Karpas-422 (cell line): ENCODE measurements around the gene OR52N4. TPM values are rescaled to one million over a fixed set of nuclear protein-coding genes. Genes with fewer than 3 reads are reported as not detected.

ENCODE experiments used
- DNase-seq: peaks from one replicate; pipeline ENCODE4 v3.0.0-alpha.2; 2015
- H2AFZ ChIP-seq: fragments of 200-600 bp; sonication (generic); 2 replicates; pipeline ENCODE4 v1.6.1; 2014; ENCODE audit warnings: antibody characterized with exemption, low read length, mixed read lengths
- H3K27ac ChIP-seq: fragments of 200-600 bp; sonication (generic); 2 replicates; pipeline ENCODE4 v1.5.1; 2014; ENCODE audit warnings: mild to moderate bottlenecking, low read length, moderate library complexity
- H3K27me3 ChIP-seq: fragments of 200-600 bp; sonication (generic); 2 replicates; pipeline ENCODE4 v1.6.1; 2014; ENCODE audit warnings: low read length, mixed read lengths
- H3K36me3 ChIP-seq: fragments of 200-600 bp; sonication (generic); 2 replicates; pipeline ENCODE4 v1.6.1; 2014; ENCODE audit warnings: low read length, mixed read lengths; ENCODE audit not compliant: insufficient read depth
- H3K4me1 ChIP-seq: fragments of 200-600 bp; sonication (generic); 2 replicates; pipeline ENCODE4 v1.6.1; 2014; ENCODE audit warnings: mild to moderate bottlenecking, low read length, mixed read lengths
- H3K4me2 ChIP-seq: fragments of 200-600 bp; sonication (generic); 2 replicates; pipeline ENCODE4 v1.6.1; 2014; ENCODE audit warnings: low read length, low read depth, mild to moderate bottlenecking; ENCODE audit not compliant: poor library complexity, severe bottlenecking
- H3K4me3 ChIP-seq: fragments of 200-600 bp; sonication (generic); 2 replicates; pipeline ENCODE4 v1.5.1; 2014; ENCODE audit warnings: mild to moderate bottlenecking, antibody characterized with exemption, low read length, mixed read lengths
- H3K79me2 ChIP-seq: fragments of 200-600 bp; sonication (generic); 2 replicates; pipeline ENCODE4 v1.6.1; 2014; ENCODE audit warnings: mild to moderate bottlenecking, low read length, mixed read lengths
- H3K9ac ChIP-seq: fragments of 200-600 bp; sonication (generic); 2 replicates; pipeline ENCODE4 v1.6.0; 2014; ENCODE audit warnings: low read length
- H3K9me2 ChIP-seq: fragments of 200-600 bp; sonication (generic), shearing (Covaris generic); replicated peaks from 2 replicates; pipeline ENCODE4 v1.6.0; 2014; ENCODE audit warnings: mild to moderate bottlenecking, low read length, moderate library complexity; ENCODE audit not compliant: insufficient read depth
- H3K9me3 ChIP-seq: fragments of 300-700, 200-600 bp; sonication (generic); 2 replicates; pipeline ENCODE4 v1.6.1; 2014; ENCODE audit warnings: low read length, mixed read lengths
- H4K20me1 ChIP-seq: fragments of 200-600 bp; sonication (generic); 2 replicates; pipeline ENCODE4 v1.6.1; 2014; ENCODE audit warnings: mild to moderate bottlenecking, antibody characterized with exemption, low read length, low read depth; ENCODE audit not compliant: insufficient read depth
- total RNA-seq: library from RNA; depleted of rRNA; stranded (reverse); fragments of >200 nt; shearing (Covaris generic); gene quantifications from 2 replicates; pipeline ENCODE4 v1.2.3, GENCODE V29; 2014; ENCODE audit warnings: low replicate concordance; rRNA removed

OR52N4 gene
- total RNA-seq, 1 experiment from 2014 or later = not detected

- no peak for DNase-seq
- Histone ChIP-seq H3K4me2 (no peak within 1 kb of the TSS), H4K20me1 (no peaks in the 10 kb centered on the region), H3K36me3 (no peaks in the 10 kb centered on the region), H3K9ac (no peak within 1 kb of the TSS), H2AFZ (no peak within 1 kb of the TSS), H3K27me3 (no peaks in the 10 kb centered on the region), H3K4me1 (no peaks in the 10 kb centered on the region), H3K9me2 (no peaks in the 10 kb centered on the region), H3K4me3 (no peak within 1 kb of the TSS), H3K79me2 (no peaks in the 10 kb centered on the region), H3K27ac (no peak within 1 kb of the TSS), H3K9me3 (no peaks in the 10 kb centered on the region)
Observed at GRCh38 chr11:5783255-5783654, 29.2 kb downstream of the OR52N4 start, which contains the start of gene OR52N5. TSS of gene OR52N5 (minus strand) at chr11:5783355. CDS start at chr11:5778634, 4,721 bp downstream.

- no peaks in the 10 kb centered on the region for H3K79me2 ChIP-seq
- no peaks in the 10 kb centered on the region for H3K36me3 ChIP-seq
- H2AFZ ChIP-seq = no peak within 1 kb of the TSS
- H3K4me2 ChIP-seq = no peak within 1 kb of the TSS
- no peaks in the 10 kb centered on the region for H3K4me1 ChIP-seq
- H3K9me3 ChIP-seq = no peaks in the 10 kb centered on the region
- H3K4me3 ChIP-seq = no peak within 1 kb of the TSS
- H3K27me3 ChIP-seq = no peaks in the 10 kb centered on the region
- no peak within 1 kb of the TSS for H3K27ac ChIP-seq
- no peaks in the 10 kb centered on the region for H4K20me1 ChIP-seq
- H3K9ac ChIP-seq = no peak within 1 kb of the TSS
- DNase-seq = no peak
- no peaks in the 10 kb centered on the region for H3K9me2 ChIP-seq
Observed at GRCh38 chr11:5791165-5791564, 37.1 kb downstream of the OR52N4 start, which contains the start of gene OR52N1. TSS of gene OR52N1 (minus strand) at chr11:5791265. CDS start at chr11:5788816, 2,449 bp downstream.

- H3K9me3 ChIP-seq = no peaks in the 10 kb centered on the region
- H3K4me2 ChIP-seq = no peak overlapping the region
- H3K79me2 ChIP-seq = no peaks in the 10 kb centered on the region
- H3K27ac ChIP-seq = no peak overlapping the region
- no peak for DNase-seq
- H3K36me3 ChIP-seq = no peaks in the 10 kb centered on the region
- no peak overlapping the region for H2AFZ ChIP-seq
- H3K9ac ChIP-seq = no peak overlapping the region
- no peaks in the 10 kb centered on the region for H4K20me1 ChIP-seq
- H3K27me3 ChIP-seq = no peaks in the 10 kb centered on the region
- no peak overlapping the region for H3K4me3 ChIP-seq
- H3K4me1 ChIP-seq = no peaks in the 10 kb centered on the region
- H3K9me2 ChIP-seq = no peaks in the 10 kb centered on the region
Observed at GRCh38 chr11:5796541-5796940, 42.5 kb downstream of the OR52N4 start.

- Histone ChIP-seq H3K79me2 (no peaks in the 10 kb centered on the region), H3K4me3 (no peak overlapping the region), H3K27me3 (no peaks in the 10 kb centered on the region), H2AFZ (no peak overlapping the region), H3K9me3 (no peaks in the 10 kb centered on the region), H3K27ac (no peak overlapping the region), H3K9ac (no peak overlapping the region), H3K4me2 (no peak overlapping the region), H3K4me1 (no peaks in the 10 kb centered on the region), H4K20me1 (no peaks in the 10 kb centered on the region), H3K9me2 (no peaks in the 10 kb centered on the region), H3K36me3 (no peaks in the 10 kb centered on the region)
- no peak for DNase-seq
Observed at GRCh38 chr11:5803982-5804381, 49.9 kb downstream of the OR52N4 start.

Other genes with a start within 250 kb of the OR52N4 start
- gene UBQLN3, start 244.3 kb upstream of the OR52N4 start, total RNA-seq = 0.18 and 0.37 TPM in 2 replicates
- 0.43 TPM in 1 of 2 replicates, not detected in the other for gene UBQLNL, start 237.5 kb upstream of the OR52N4 start, total RNA-seq
- 1.2 TPM in 1 of 2 replicates, not detected in the other for gene OR52H1, start 205.7 kb upstream of the OR52N4 start, total RNA-seq
- not detected in 2 replicates for gene OR52B6, start 173.4 kb upstream of the OR52N4 start, total RNA-seq
- not detected in 2 replicates for gene TRIM6, start 157.6 kb upstream of the OR52N4 start, total RNA-seq
- gene TRIM34, start 129.2 kb upstream of the OR52N4 start, total RNA-seq = 11.4 and 19.7 TPM in 2 replicates
- 26.1 and 31.4 TPM in 2 replicates for gene TRIM5, start 69.2 kb upstream of the OR52N4 start, total RNA-seq
- gene TRIM22, start 64.5 kb upstream of the OR52N4 start, total RNA-seq = 90.0 and 112 TPM in 2 replicates
- not detected in 2 replicates for gene OR56B1, start 17.8 kb upstream of the OR52N4 start, total RNA-seq
- not detected in 2 replicates for gene OR52N5, start 29.1 kb downstream of the OR52N4 start, total RNA-seq
- not detected in 2 replicates for gene OR52N1, start 37.0 kb downstream of the OR52N4 start, total RNA-seq
- gene OR52N2, start 54.7 kb downstream of the OR52N4 start, total RNA-seq = not detected in 2 replicates
- gene OR52E6, start 87.7 kb downstream of the OR52N4 start, total RNA-seq = not detected in 2 replicates
- not detected in 2 replicates for gene OR52E8, start 103.4 kb downstream of the OR52N4 start, total RNA-seq
- gene OR52E4, start 126.4 kb downstream of the OR52N4 start, total RNA-seq = not detected in 2 replicates
- not detected in 2 replicates for gene OR52E5, start 139.0 kb downstream of the OR52N4 start, total RNA-seq
- gene OR56A3, start 188.0 kb downstream of the OR52N4 start, total RNA-seq = not detected in 2 replicates
- gene OR56A5, start 214.3 kb downstream of the OR52N4 start, total RNA-seq = not detected in 2 replicates
- not detected in 2 replicates for gene OR52L1, start 232.7 kb downstream of the OR52N4 start, total RNA-seq